Ramos (cell line): ENCODE measurements around the gene GPR107.

Source experiments
- in situ Hi-C: fragments of 300-500 bp; cut with MboI; formaldehyde crosslinking; loops from one replicate; pipeline ENCODE4 v1.14.3; 2022; ENCODE audit warnings: low sequenced_read_pairs; ENCODE audit not compliant: unreplicated experiment

The GPR107 gene

DNA sequence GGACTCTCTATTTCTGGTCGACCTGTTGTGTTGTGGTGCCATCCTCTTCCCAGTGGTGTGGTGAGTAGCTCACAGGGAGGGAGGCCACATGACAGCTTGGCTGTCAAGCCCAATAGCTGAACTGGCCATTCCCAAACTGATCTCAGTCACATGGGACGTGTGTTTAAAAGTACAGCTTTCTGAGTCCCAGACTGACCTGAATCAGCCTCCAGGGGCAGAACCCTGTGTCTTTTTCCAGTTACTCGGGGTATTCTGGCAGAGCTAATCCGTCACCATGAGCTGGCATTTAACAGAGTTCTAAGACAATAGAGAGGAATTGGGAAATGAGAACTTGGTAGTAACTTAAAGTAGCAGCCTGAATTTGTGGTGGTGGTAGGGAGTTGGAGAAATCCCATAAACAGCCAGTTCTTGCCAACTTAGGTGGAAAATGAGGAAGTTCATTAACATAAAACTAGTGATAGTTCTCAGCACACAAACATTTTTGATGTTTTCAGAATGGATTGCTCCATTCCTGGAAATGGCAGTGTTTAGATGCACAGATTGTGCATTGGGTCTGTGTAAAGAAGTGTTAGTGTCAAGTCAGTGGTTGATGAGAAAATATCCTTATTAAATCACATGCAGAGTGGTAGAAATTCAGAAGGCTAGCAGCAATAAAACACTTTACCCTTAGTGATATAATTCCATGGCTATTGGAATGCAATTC, 50.9 kb downstream of the GPR107 start:
- in situ Hi-C loops = loop anchor here (5.0 kb wide), 1 partner anchor 238 kb away; no protein-coding TSS in a partner anchor

DNA sequence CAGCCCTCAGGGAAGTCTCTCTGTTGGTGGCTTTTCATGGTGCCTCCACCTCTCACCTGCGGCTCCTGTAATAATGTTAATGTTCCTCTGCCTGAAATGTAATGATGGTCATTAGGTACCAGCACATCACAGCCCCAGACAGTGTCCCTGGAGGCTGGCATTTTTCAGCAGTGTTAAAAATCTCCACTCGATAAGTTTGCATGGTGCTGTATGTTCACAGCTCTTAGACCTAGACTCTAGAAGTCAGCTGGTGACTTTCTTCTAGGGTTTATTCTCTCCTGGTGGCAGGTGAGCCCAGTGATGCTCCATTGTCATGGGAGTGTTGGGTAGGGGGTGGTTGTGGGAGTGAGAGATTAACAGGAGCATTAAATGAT, 53.1 kb downstream of the GPR107 start:
- in situ Hi-C loops = loop anchor here (5.0 kb wide), 1 partner anchor 235 kb away; no protein-coding TSS in a partner anchor

DNA sequence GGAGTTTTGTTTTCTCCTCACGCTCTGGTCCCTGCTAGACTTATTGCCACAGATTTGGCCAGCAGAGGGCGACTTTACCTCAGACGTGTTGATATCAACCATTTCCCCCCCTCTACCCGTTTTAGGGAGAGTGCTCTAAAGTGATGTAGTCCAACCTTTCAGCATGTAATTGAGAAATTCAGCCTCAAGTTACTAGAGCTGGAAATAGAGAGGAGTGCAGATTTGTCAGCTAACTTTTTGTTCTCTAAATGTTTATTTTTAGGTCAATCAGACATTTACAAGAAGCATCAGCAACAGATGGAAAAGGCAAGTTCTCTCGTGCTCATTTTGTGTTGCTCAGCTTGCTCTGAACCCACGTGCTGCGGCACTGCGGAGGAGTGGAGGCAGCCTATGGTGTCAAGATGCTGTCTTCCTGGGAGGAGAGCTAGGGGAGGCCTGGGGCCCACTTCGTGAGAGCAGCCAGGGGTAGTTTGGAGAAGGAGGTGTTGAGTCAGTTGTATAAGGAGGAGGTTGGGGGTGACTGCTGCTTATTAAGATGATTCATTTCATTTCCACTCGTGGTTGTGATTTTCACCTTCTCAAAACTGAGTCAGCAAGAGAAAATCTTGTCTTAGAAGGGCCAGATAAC, 53.6 kb downstream of the GPR107 start:
- in situ Hi-C loops = loop anchor here (5.0 kb wide), 1 partner anchor 235 kb away; no protein-coding TSS in a partner anchor

DNA sequence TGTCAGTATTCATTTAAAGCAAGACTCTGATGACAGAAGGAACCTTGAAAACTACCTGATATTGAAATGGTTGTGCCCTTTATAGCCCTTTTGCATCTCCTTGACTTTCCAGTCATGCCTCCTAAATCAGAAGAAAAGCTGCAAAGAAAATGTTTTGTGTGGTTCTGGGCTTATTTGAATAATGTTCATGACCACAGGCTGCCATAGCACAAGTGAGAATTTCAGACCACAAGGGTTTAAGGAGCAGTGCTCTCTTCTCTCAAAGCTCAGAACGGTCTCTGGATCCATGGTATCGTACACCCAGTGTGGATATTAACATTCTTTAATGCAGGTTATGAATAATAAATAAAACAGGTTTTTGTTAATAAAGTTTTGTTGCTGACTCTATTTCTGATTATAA, 54.2 kb downstream of the GPR107 start:
- in situ Hi-C loops = loop anchor here (5.0 kb wide), 1 partner anchor 234 kb away; no protein-coding TSS in a partner anchor

DNA sequence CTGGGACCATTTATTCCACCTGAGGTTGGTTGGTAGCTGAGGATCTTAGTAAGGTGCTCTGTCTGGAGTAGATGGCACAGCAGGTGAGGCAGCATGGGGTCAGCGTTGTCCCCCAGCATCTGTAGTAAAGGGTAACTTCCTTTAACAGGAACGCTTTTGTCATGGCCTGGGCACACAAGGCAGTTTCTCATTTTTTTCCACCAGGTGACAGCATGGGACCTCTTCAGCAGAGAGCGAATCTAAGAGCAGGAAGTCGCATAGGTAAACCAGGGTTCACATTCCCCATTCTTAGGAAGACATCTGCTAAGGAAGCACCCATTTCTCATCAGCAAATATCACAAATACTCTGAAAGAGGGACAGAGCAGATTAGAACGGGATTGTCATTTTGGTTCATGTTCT, 56.5 kb downstream of the GPR107 start:
- in situ Hi-C loops = loop anchor here (5.0 kb wide), 1 partner anchor 127 kb away; no protein-coding TSS in a partner anchor

DNA sequence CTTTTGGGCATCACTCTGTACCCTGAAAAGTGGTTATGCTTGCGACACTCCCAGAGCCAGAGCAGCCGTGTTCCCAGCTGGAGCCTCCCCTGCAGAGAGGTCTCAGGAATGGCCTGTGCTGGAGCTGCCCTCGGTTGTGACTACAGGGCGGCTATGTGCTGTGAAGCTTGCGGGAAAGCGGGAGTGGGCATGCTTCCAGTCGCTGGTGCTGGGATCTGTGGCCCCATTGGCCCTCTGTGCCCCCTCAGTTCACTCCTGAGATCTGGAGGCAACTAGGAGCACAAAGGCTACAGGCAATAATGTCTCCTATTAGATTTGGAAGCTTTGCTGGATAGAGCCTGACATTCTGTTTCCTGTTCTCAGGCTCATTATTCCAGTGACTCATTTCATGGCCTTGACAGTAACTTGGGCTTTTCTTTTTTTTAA, 56.9 kb downstream of the GPR107 start:
- in situ Hi-C loops = loop anchor here (5.0 kb wide), 1 partner anchor 127 kb away; no protein-coding TSS in a partner anchor

DNA sequence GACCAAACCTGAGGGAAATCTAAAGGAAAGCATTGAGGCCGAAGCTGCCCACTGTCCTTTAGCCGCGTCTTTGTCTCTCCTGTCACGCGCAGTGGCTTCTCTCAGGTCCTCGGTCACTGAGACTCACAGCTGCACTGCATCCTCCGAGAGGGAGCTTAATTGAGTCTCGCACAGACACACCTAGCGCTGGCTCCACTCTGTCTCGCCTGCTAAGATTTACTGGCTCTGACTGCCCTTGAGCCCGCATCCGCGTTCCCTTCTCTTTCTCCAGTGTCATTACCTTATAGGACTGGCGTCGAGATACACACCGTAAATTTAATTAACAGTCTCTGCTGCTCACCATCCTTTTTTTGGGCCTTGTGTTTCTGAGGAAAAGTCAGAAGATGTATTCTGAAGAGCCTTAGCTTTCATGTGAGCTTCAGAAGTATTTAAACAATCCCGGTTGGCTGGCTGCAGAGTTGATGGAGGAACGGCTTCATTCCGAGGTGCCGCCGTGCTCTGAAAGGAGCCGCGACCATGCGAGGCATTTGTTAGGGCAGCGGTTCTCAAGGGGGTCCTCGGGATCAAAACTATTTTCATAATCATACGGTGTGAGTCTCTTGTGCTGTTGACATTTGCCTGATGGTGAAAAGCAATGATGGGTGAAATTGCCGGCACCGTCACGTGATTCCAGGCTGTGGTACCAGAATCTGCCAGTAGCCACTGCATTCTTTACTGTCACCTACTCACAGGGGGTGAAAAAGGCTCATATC, 58.3 kb downstream of the GPR107 start:
- in situ Hi-C loops = loop anchor here (5.0 kb wide), 1 partner anchor 125 kb away; no protein-coding TSS in a partner anchor

DNA sequence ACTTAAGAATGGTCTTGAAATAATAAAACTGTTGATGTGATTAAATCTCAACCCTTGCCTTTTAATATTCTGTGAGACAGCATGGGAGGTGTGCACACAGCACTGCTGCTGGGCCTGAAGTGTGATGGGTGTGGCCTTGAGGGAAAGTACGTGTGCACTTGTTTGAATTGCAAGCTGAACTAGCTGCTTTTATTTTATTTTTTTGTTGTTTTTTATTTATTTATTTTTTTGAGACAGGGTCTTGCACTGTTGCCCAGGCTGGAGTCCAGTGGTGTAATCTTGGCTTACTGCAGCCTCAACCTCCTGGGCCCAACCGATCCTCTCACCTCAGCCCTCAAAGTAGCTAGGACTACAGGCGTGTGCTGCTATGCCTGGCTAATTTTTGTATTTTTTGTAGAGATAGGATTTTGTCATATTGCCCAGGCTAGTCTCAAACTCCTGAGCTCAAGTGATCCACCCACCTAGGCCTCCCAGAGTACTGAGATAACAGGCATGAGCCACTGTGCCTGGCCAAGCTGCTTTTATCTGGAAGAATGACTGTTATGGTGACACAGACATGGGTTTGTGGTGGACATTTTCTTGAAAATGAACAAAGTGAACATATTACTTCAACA, 58.9 kb downstream of the GPR107 start:
- in situ Hi-C loops = loop anchor here (5.0 kb wide), 1 partner anchor 125 kb away; no protein-coding TSS in a partner anchor

DNA sequence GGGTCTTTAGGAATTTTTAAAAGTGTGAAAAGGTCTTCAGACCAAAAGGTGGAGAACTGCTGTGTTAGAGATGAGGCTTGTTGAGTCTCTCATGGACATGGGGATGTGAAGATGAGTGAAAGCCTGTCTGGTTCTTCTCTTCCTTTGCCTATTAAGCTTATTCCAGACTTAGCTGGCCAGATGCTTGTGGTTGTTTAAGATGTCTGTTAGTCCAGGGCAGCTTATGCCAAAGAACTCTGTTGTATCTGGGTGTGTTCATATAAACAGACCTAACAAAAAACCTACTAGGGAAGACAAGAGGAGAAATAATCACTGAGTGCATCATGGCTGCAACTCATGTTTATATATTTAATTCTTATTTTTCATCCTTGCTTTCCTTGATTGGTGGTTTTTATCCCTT, 61.0 kb downstream of the GPR107 start:
- in situ Hi-C loops = loop anchor here (5.0 kb wide), 1 partner anchor 123 kb away; no protein-coding TSS in a partner anchor

DNA sequence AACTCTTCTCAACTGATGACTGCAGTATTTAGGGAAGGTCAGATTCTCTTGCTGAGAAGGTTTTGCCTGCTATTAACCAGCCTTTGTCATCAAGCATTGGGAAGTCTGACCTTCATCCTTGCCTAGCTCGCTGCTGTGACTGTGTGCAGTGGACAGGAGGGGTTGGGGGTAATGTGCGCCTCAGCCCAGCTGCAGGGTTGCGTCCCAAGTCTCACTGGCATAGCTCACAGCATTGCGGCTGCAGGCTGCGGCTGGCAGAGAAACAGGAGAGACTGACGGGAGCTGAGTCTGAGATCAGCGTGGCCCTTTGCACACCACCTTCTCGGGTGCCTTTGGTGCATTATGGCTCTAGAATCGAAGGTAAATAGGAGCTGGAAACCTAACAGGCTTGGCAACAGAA, 62.6 kb downstream of the GPR107 start:
- in situ Hi-C loops = no loop called here

DNA sequence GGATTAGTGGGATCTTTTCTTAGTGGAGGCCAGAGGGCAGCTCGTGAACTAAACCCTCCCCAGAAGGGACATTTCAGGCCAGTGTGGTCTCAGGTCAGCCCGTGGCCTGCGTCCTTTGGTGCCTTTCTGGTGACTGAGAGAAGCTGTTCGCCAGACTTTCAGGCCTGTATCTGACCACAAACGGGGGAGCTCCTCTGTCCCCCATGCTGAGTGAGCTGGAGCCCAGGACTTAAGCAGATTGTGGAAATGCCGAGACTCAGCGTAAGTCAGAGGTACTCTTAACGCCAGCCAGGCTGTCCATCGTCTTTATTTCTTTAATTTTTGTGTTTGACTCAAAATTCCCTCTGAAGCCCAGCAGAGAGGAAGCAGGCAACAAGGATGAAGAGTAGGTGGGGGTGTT, 63.7 kb downstream of the GPR107 start:
- in situ Hi-C loops = no loop called here

DNA sequence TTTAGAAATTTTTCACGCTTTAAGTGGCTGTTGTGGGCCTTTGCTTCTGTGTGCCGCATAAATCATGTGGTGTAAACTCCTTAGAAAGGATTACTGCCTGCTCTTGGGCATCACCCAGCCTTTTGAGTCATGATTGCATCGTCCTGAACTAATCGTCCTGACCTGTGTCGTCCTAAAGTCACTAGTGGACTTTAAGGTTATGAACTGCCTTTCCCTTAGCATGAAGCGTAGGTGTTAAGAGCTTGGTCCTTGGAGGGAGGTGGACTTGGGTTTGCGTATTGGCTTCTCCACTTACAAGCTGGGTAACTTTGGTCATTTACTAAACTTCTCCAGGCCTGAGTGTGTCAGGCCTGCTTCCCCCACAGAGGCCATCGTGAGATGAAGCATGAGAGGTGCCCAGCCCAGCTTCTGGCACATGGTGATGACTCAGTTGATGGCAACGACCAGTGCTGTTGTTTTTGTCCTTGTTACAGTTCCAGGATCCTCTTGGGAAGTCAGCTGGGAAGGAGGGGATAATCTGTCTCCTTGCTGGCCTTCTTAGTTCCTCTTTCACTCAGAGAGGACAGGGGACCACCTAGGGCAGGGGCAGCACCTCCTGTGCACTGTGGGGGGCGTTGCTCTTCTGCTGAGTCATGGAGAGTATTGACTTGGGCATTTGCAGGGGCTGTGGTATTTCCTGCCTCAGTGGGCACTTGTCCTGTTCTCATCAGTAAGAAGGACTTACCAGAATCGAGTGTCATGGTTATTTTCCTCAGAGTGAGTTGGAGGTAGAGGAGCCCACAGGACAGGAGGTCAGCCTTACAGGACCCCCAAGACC, 64.3 kb downstream of the GPR107 start:
- in situ Hi-C loops = no loop called here

DNA sequence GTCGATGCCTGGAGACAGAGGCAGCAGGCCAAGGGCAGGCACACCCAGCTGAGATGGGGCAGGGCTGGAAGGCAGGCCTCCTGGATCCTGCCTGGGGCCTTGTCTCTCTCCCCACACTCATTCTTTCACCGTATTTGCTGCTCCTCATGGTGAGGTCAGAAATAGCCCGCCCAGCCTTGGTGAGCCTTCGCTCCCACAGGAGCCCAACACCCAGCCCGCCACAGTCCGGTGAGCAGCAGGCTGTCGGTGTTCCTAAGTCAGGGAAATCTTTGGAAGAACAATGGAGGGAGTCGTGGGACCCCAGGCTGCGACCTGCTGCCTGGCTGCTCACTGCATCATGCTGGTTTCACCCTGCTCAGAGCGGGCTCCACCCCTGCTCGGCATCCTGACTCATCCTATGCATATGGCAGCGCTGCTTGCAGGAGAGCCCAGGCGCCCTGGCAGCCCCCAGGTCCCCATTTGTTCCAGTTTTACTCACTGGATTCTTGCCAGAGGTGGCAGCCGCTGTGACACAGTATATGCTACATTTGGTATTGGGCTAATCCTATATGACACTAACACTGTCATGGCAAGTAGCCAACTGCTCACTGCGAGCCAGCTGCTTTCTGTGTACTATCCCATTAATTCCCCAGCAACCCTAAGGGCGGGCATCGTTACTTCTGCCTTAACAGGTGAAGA, 65.3 kb downstream of the GPR107 start:
- in situ Hi-C loops = no loop called here

DNA sequence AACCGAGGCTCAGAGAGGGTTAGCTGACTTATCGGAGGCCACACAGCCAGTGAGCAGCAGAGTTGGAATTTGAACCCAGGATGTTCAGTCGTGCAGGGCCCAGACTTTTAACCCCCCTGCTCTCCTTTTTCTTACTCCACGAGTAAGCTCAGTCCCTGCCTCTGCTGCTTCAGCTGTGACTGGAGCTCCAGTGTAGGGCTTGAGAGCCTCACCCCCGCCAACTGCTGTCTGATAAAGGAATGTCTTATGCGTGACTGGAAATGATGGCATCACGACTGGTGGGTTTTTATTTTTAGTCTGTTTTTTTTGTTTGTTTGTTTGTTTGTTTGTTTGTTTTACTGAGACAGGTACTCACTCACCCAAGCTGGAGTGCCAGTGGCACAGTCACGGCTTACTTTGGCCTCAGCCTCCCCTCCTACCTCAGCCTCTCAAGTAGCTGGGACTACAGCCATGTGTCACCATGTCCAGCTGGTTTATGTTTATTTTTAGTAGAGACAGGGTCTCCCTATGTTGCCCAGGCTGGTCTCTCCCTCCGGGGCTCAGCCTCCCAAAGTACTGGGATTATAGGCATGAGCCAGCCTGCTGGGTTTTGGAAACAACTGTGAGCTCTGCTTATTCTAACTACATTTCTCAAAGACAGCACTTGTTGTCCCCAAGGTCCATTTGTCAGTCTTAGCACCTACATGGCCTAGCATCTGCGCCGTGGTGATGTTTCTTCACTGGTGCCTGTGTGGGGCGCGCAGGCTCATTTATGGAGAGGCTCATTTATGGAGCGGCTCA, 66.0 kb downstream of the GPR107 start:
- in situ Hi-C loops = no loop called here

DNA sequence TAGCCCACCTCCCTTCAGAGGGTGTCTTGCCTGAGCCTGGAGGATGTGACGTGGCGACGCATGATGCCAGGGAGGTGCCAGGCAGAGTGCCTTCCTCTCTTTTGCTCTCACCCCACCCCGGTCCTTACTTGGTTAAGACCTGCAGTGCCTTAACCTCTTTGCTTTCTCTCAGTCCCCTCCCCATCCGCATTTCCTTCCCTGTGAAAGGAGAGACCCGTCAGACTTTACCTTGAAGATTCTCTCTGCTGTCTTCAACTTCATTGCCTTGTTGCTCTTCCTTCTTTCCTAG, 66.5 kb downstream of the GPR107 start:
- in situ Hi-C loops = no loop called here

DNA sequence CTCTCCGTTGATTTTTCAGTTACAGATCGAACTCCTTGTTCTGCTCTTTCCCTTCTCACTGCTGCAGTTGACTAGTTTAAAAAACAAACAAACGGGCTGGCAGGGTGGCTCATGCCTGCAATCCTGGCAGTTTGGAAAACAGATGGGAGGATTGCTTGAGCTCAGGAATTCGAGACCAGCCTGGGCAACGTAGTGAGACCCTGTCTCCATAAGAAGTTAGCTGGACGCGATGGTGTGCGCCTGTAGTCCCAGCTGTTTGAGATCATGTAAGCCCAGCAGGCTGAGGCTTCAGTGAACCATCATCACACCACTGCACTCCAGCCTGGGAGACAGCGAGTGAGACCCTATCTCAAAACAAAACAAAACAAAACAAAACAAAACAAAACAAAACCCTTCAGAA, 67.1 kb downstream of the GPR107 start:
- in situ Hi-C loops = no loop called here

DNA sequence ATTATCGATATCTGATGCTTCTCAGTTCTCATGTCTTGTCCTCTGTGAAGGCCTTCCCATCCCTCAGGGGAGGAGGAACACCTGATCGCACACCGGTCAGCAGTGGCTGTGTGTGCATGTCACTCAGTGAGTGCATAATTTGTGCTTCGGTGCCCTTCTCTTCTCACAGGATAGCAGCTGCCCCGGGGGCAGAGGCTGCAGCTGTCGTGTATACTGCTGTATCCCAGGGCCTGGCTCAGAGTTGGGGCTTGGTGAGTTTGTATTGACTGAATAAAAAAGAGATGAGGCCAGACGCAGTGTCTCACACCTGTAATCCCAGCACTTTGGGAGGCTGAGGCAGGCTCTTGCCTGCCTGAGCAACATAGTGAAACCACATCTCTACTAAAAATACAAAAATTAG, 68.8 kb downstream of the GPR107 start:
- in situ Hi-C loops = no loop called here

DNA sequence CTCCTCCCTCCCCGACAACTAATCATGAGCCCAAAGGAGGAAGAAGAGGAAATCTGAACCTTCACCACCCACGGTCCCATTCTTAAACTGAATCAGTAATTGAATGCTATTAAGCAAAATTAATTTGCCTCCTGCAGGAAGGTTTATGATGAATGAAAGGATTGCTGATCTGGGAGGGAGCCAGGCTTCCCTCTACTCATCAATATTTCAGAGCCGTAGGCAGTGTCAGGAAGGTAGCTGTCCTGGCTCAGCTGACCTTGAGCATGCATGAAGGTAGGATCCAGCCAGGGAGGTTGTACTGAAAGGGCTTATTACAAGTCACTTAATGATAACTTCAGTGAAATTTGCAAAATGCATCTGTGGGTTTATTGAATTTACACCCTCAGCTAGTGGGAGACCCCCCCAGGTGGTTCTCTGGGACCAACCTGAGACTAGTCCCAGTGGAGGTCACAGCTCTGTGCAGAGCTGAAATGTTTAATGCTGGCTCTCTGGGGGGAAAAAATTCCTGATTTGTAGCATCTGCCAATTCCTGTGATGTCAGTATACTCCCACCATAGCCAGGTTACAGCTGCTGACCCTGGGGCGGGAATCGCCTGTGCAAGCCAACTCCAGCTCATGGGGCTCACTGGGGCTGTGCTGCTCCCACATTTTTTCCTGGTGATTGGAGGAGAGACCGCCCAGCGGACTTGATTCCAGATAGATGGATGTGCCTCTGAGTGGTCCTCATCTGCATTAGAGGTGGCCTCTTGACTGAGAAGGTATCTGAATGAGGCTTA, 70.6 kb downstream of the GPR107 start:
- in situ Hi-C loops = no loop called here
